ENCODE results near the gene CRAMP1. TPM values are rescaled to one million over a fixed set of nuclear protein-coding genes. Genes with fewer than 3 reads are reported as not detected.

Gene CRAMP1
- total RNA-seq, 2 donors from 2014 or later, result 16.4 to 16.6 TPM

DNA sequence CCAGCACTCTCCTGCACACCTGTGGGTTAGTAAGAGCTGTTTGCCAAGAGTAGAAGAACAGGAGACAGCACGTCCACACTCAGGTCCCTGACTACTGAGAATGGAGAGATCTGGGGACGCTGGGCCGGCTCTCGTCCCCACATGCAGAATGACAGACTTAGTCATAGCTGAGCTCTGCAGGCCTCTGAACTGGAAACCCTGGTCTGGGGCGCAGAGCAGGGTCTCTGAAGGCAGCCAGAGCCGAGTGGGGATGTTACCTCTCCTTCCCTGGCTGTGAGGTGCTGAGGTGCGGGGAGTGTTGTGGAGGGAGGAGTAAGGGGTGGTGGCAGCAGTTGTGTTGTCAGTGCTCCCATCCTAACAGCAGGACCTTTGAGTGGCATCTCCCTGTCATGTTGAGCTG, 58.7 kb downstream of the CRAMP1 start:
- no peak for ATAC-seq
- intact Hi-C loops (cut with DNase I, micrococcal nuclease), result no loop called here
- DNase-seq, result no peak

DNA sequence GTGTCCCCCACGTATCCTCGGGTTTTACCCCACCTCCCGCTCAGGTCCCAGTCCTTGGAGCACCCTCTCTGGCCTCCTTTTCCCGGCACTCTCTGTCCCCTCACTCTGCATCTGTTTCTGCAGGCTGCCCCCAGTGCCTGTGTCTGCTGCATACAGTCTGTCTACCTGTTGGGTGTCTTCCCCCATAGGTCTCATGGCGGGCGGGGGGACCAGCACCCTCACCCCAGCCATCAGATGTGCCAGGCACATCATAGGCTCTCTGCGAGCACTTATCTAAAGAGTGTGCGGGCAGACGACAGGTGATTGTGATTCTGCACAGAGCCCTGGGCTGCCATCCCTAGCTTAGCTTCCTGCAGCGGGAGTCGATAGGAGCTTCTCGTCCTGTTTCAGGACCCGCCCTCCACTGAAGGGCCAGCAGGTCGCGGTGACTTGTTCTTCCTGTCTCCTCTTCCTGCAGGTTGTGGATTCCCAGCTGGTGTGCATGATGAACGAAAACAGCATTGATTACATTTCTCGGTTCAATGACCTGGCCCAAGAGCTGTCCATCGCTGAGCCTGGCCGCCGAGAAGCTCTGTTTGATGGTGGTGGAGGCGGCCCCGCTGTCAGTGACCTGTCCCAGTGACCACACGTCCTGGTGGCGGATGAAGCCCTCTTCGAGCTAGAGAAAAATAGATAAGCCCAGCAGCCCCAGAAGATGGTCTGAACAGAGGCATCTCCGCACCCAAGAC, 61.4 kb downstream of the CRAMP1 start:
- ATAC-seq, result no peak
- intact Hi-C loops (cut with DNase I, micrococcal nuclease), result no loop called here
- no peak for DNase-seq

DNA sequence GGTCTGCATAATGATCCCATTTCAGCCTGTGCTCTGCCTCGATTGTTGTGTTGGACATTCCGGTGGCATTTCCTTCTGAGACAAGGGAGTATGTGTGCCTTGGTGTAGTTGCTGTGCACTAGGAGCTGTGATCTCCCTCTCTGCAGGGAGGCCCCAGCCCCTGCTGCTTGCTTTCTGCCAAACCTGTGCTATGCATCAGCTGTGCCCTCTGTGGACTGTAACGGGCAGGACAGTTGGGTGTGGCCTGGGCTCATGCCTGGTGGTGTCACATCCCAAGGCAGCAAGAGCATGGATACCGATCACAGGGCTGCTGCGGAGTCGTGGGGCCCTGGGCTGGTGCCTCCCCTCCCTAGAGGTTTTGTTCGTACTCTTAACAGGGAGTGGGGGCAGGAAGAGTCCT, 62.1 kb downstream of the CRAMP1 start:
- intact Hi-C loops (cut with DNase I, micrococcal nuclease), result no loop called here
- DNase-seq (no peak), ATAC-seq (no peak)

DNA sequence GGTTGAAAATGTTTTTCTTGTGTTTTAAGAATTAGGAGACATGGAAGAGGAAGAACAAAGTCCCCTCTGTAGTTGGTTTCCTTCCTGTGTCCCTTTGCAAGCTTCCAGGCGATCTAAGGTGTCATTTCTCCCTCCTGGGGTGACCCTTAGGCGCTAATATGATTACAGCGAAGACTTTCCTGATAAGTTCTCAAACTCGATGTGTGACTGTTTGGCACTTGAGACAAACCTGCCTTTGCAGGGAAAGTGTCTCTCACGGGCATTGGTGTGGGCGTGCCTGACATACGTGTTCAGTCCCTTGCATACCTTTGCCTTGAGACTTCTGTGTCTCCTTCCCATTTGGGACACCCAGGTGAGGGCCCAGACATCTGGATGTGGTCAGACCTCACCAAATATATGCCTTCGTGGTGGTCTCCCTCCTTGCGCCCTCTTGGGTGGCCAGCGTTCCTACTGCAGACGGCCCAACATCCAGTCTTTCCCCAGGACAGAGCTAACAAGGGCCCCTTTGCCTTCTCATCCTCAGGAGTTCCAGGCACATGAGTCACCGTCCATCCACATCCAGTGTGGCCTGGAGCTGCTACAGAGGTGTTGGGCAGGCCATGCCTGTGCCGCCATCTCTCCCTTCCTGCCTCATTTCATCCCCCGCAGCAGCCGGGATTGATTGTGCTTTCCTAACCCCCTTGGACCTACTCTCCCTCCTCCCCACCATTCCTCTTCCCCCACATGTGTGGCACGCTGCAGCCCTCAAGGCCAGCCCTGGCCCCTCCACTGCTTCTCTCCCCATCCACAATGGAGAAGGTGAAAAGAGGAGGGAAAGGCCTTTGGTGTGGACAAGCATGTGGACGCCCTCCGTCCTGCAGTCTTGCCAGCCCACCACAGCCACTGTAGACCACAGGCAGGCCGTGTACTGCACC, 62.8 kb downstream of the CRAMP1 start:
- ATAC-seq, result no peak
- intact Hi-C loops (cut with DNase I, micrococcal nuclease), result no loop called here
- DNase-seq, result no peak

DNA sequence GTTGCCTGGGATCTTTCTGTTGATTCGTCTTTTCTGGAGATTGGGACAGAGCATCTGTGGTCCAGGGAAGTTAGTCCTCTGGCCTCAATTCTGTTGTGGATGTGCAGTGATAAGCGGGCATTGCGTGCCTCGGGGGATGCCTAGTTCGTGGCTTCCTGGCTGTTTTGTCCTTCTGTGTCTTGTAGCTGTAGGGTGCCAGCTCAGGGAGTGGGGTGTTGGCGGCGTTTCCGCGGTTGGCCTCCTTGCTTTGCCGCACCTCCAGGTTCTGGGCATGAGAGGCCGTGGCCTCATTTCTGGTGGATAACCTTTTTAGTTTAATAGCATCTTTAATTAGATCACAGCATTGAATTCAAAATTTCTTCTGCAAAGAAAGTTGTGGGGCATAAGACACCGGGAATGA, 64.5 kb downstream of the CRAMP1 start:
- ATAC-seq, result no peak
- intact Hi-C loops (cut with DNase I, micrococcal nuclease), result no loop called here
- DNase-seq, result no peak

DNA sequence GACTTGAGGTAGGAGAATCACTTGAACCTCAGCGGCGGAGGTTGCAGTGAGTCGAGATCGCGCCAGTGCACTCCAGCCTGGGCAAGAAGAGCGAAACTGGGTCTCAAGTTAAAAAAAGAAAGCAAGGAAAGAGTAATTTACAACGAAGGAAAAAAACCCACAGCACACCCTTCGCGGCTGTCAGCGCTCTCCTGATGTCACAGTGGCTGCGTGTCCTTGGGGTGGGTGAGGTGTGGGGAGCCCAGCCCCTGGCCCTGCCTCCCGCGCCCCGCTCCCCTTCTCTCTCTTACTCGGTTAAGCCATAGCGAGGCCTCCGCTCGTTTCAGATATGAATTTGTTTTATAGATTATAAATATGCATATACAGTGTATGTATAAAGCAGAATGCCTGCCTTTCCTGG, 65.2 kb downstream of the CRAMP1 start:
- DNase-seq, result peak in 1 of 2 donors; percentile 14
- intact Hi-C loops (cut with DNase I, micrococcal nuclease), result no loop called here
- no peak for ATAC-seq

DNA sequence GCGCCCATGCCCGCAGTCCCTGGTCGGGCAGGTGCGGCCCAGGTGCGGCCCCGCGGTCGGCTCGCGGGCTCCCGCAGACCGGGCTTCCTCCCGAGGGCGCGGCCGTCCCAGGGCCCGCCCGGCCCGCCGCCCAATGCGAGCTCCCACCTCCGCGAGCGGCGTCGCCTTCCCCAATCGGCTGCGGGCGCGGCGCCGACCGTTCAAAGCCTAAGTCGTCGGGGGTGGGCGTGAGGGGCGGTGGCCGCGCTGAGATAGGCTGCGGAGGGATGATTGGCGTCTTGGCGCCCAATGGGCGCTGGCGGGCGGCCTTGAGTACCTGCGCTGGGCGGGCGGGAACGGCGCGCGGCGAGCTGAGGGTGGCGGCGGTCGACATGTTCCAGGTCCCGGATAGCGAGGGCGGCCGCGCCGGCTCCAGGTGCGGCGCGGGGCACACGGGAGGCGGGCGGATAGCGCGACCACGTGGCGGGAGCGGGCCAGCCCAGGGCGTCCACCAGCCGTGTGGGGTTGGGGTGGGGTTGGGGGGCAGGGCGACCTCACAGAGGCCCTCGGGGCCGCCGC, 65.9 kb downstream of the CRAMP1 start, which contains the start of gene JPT2:
Gene JPT2, plus strand, starts transcription at position 338 of the 558 bp plus-strand sequence. Its CDS starts 34 bp downstream, at position 372.
- intact Hi-C loops (cut with DNase I, micrococcal nuclease), result no loop called here
- ATAC-seq, result peak; percentile 94
- DNase-seq, result peak; percentile 97 to 99

DNA sequence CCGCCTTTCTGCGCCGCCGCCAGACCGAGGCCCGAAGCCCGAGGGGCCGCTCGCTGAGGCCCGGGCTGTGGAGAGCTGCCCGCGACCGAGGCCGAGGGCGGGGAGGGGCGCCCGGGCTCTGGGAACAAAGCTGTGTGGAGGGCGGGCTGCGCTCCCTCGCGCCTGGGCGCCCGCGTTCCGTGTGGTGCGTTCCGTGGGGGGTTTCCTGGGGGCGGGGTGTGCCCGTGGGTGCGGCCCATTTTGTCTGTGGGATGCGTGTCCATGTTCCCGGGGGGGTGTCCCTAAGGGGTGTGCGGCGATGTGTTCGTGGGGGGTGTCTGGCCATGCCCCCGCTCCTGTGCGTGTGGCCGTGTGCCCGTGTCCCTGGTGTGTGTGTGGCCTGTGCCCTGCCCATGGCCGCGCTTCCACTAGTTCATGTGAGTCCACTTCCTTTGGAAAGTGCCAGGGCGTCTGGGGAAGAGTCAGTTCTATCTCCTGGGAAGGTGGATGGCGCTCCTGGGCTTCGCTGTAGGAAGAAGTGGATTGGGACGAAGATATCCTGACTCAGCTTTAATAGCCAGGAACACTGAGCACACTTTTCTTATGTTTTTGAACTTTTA, 66.4 kb downstream of the CRAMP1 start:
- intact Hi-C loops (cut with DNase I, micrococcal nuclease), result no loop called here
- ATAC-seq, result peak; percentile 56
- DNase-seq, result peak; percentile 49 to 56

DNA sequence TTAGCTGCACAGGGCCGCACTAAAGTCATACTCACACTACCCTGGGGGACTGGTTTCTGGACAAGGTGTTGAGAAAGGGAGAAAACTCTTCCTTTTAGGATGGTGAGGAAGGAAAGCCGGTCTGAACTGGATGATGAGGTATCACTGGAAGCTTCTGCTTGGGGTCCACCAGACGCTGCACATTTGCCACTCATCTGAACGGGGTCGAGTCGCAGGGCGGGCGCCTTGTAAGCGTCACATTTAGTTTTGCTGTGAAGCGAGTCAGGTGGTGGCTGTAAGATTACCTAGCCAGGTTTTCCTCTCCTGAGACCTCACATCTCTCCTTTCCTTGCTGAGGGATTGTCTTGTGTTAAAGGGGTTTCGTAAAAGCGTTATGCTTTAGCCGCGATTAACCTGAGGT, 68.2 kb downstream of the CRAMP1 start:
- ATAC-seq (no peak), DNase-seq (no peak)
- intact Hi-C loops (cut with DNase I, micrococcal nuclease), result no loop called here

DNA sequence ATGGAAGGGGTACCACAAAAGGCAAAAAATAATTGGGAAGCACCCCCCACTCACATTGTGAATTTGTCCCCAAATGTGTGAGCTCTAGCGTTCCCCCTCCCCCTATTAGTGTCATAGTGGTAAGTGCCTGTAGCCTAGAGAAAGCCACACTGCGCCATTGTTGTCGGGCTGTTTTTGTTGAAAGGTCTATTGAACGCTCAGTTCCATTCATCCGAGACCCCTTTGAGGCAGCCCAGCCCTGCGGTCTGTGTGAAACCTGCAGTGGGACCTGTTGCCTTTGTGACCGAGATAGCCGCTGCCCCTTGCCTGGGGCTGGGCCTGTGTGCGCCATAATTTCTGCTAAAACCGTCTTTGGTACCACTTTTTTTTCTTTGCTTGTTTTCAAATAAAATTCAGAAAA, 68.9 kb downstream of the CRAMP1 start:
- intact Hi-C loops (cut with DNase I, micrococcal nuclease), result no loop called here
- DNase-seq, result no peak
- ATAC-seq, result no peak

DNA sequence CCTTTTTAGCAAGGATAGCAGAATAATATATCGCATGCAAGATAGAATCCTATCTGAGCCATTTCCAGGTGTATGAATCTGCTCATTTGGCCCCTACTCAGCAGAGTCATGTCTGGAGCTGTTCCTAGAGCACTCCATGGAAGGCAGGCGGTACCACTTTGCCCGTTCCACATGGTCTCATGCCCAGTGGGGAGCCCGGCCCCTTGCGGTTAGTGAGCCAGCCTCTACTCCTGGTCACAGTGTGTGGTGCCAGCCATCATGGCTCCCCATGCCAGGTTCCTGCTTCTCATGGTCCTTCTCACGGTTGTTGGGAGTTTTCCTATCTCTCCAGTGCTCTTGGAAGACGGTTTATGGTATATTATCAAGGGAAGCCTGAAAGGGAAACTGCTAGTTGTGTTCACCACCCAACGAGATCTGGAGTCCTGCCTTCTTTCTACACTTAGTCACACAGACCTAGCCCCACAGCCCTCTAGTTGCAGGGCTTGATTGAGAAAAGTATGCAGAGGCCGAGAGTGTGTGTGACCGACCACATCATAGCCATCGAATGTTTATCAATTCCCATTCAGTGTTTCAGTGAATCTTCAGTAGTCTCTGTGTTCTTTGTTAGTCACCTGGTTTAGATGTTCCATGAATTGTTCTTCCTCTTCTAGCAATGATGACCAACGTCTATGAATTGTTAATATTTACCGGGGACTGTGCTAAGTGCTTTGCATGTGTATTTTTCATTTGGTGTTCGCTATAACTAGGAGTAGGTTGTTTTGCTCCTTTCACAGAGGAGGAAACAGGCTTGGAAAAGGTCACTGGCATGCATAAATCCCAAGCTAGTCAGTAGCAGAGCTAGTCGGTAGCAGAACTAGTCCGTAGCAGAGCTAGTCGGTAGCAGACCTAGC, 75.5 kb downstream of the CRAMP1 start:
- intact Hi-C loops (cut with DNase I, micrococcal nuclease), result no loop called here
- ATAC-seq, result no peak

DNA sequence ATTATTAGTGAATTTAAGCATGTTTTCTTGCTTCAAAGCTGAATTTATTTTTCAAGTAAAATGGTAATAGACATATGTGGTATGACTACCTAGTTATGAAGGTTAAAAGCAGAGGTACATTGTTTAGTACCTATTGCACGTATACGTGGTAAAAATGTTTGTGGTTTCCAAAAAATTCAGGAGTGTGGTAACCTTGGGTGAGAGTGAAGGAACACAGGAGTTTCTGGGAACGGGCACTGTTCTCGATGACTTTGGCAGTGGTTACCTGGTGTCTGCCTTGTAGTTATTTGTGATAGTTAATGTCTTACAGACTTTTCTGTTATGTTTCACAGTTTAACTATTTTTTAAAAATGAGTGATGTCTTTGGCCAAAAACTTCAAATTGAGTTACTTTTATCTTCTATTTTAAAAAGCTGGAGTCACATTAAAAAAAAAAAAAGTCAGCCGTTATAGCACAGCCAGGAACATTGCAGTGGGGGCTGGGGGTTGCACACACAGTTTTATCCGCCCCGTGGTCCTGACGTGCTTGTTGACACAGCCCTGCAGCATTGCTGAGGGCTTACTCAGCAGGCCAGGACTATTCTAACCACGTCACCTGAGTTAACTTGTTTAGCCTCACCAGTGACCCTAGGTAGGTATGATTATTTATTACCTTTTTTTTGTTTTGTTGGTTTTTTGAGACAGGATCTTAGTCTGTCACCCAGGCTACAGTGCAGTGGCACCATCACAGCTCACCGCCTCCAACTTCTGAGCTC, 76.8 kb downstream of the CRAMP1 start:
- intact Hi-C loops (cut with DNase I, micrococcal nuclease), result no loop called here
- DNase-seq, result no peak
- no peak for ATAC-seq

More for the DNA sequence above, 75.5 kb downstream of the CRAMP1 start:
- no peak for DNase-seq

DNA sequence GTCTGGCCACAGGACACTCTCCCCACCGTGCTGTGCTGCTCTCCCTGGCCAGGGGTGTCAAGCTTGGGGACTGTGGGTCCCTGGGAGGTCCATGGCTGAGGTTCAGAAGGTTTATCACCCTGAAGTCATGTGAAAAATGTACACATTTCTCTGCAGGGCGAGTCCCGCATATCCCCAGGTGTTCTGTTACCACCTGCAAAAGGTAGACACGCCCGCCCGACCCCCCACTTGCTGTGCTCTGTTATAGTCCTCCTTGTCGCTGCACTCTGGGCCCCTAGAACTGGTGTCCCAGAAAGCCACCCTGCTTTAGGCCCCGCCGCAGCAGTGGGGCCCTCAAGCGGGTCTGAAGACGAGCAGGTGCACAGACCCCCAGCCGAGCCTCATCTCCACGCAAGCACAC, 77.7 kb downstream of the CRAMP1 start:
- intact Hi-C loops (cut with DNase I, micrococcal nuclease), result no loop called here
- no peak for DNase-seq
- ATAC-seq, result no peak

DNA sequence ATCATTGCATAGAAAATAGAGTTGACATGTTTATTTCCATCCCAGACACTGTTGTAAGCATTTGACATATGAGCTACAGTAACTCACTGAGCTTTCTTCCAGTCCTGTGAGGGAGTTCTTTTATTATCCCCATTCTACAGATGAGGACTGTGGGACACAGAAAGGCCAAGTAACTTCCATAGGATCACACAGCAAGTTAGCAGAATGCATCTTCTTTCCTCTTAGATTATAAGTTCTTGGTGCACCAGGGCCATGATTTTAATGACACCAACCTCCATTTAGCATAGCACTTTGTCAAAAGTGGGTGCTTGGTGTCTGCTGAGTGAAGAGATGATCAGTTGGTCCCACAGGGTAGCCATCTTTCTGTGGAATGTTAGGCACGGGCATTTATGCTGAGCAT, 78.7 kb downstream of the CRAMP1 start:
- ATAC-seq (no peak), DNase-seq (no peak)
- intact Hi-C loops (cut with DNase I, micrococcal nuclease), result no loop called here

DNA sequence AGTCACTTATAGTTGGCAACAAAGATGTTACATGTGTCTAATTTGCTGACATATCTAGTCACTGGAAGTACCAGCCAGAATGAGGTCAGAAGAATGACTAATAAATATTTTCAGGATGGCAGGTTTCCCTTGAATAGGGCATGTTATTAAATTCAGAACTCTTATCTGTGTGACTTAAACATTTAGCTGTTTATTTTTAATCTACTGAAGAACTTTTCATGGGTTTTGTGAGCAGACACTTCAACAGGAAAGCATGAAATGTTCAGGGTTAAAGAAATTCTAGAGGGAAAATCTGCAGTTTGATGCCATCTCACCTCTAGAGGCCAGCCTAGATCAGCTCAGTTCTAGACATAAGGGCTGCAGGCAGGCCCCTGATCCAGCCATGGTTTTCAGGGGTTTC, 79.1 kb downstream of the CRAMP1 start:
- DNase-seq (no peak), ATAC-seq (no peak)
- intact Hi-C loops (cut with DNase I, micrococcal nuclease), result no loop called here

DNA sequence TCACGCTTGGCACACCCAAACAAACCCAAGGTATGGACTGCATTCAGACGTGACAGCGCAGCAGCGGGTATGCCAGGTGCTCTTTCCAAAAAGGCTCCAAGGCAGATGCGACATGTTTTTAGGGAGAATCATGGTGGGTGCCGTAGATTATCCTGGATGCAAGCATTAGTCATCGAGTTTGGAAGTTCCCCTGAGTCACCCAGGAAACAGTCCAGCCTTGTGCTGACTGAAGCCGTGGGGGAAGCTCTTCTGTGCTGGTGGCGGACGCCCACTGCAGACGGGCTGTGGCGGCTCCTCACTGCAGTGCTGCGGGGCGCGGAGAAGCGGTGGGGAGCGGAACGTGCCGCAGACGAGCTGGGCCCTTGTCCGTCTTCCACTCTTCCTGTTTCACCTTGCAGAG, 79.8 kb downstream of the CRAMP1 start:
- DNase-seq (no peak), ATAC-seq (no peak)
- intact Hi-C loops (cut with DNase I, micrococcal nuclease), result no loop called here

DNA sequence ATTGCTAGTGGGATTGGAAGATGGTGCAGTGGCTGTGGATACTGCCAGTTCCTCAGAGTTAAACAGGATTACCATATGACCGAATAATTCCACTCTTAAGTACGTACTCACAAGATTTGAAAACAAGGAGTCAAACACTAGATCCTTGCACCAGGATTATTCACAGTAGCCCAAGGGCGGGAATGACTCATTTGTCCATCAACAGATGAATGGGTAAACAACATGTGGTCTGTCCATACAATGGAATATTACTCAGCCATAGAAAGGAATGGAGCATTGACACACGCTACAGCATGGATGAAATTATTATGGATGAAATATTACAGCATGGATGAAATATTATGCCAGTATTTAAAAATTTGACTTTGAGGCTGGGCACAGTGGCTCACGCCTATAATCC, 84.7 kb downstream of the CRAMP1 start:
- intact Hi-C loops (cut with DNase I, micrococcal nuclease), result no loop called here
- no peak for DNase-seq
- ATAC-seq, result no peak

DNA sequence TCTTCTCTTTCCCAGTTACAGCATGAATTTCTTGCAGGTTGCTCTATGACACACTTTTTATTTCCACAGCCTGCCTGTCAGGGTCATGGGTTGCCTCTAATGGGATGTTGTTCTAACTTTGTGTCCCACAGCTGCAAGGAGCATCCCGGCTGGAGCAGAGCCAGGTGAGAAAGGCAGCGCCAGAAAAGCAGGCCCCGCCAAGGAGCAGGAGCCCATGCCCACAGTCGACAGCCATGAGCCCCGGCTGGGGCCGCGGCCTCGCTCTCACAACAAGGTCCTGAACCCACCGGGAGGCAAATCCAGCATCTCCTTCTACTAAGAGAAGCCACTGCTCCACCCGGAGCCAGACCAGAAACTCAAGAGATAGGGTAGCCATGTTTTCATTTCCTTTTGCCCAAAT, 86.5 kb downstream of the CRAMP1 start:
- DNase-seq (no peak), ATAC-seq (no peak)
- intact Hi-C loops (cut with DNase I, micrococcal nuclease), result no loop called here

All from left colon (tissue), 2 donors.